Measurements from ENCODE around the gene XRCC5.
"Not testable (repeated sequence)": the region's sequence is repeated elsewhere in the genome, so short reads cannot be mapped to it uniquely, and the experiment has no call there.

Gene XRCC5

DNA sequence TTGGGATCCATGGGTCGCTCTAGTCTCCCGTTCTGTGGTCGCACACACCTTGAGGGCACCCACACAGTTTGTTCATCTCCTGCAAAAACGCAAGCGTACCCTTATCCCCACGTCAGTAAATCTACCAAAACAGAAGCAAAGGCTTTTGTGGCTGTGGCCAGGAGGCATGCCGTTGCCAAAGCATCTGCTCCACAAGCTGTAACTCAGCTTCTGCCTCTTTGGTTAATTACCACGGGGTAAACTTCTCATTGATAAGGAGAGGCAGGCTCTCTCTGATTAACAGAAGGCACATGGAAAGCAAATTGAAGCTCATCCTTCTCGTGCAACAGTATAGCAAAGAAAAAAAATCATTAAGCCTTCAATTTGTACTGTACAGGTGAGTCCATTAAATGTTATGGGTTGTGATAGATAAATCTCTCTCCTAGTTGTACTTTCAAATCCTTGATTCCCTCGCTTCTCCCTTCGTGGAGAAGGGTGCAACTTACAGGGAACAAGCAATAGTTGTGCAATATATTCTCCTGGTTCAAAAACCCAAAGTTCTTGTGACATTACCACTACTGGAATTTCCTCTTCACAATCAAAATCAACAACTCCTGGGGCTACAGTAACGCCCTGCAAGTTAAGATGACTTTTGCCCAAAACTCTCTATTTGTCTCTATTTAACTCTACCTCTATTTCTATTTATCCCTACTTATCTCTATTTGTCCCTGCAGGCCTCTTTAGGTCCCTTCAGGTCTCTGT lies 37.9 kb upstream of the XRCC5 start:
- Histone ChIP-seq H3K36me3 (ENCODE audit: insufficient read depth, insufficient read length, low read length) (peaks cover 17% of the 10 kb centered on the region), H3K9ac (ENCODE audit: insufficient read length, low read depth) (no peak overlapping the region), H3K4me1 (ENCODE audit: insufficient read depth, insufficient read length) (no peaks in the 10 kb centered on the region), H3K27me3 (ENCODE audit: insufficient read depth, insufficient read length) (no peaks in the 10 kb centered on the region), H3K9me3 (ENCODE audit: insufficient read depth, low read length) (no peaks in the 10 kb centered on the region), H3K4me3 (ENCODE audit: insufficient read length, low read depth) (no peak overlapping the region)
- DNase-seq (ENCODE audit: low read depth, low spot score) = no peak
- TF ChIP-seq SUZ12 (IDR thresholded peaks at IDR 0.05; ENCODE audit: extremely low read depth, insufficient read depth, insufficient read length) = no peak
- no peak for TF ChIP-seq ZNF274 (IDR thresholded peaks at IDR 0.05; ENCODE audit: low read depth, low read length)
- no peak for TF ChIP-seq YY1 (IDR thresholded peaks at IDR 0.05; ENCODE audit: insufficient read depth, insufficient read length)

DNA sequence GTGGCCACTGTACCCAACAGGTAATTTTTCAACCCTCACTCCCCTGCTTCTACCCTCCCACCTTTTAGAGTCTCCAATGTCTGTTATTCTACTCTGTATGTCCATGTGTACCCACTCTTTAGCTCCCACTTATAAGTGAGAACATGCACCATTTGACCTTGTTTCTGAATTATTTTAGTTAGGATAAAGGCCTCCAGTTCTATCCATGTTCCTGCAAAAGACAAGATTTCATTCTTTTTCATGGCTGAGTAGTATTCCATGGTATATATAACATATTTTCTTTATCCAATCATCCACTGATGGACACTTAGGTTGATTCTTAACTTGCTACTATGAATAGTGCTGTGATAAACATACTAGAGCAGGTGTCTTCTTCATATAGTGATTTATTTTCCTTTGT lies 36.7 kb upstream of the XRCC5 start:
- Histone ChIP-seq H3K27me3 (ENCODE audit: insufficient read depth, insufficient read length) (no peaks in the 10 kb centered on the region), H3K4me1 (ENCODE audit: insufficient read depth, insufficient read length) (no peaks in the 10 kb centered on the region), H3K9me3 (ENCODE audit: insufficient read depth, low read length) (no peaks in the 10 kb centered on the region), H3K4me3 (ENCODE audit: insufficient read length, low read depth) (no peak overlapping the region), H3K9ac (ENCODE audit: insufficient read length, low read depth) (no peak overlapping the region), H3K36me3 (ENCODE audit: insufficient read depth, insufficient read length, low read length) (peaks cover 18% of the 10 kb centered on the region)
- no peak for DNase-seq (ENCODE audit: low read depth, low spot score)
- TF ChIP-seq YY1 (IDR thresholded peaks at IDR 0.05; ENCODE audit: insufficient read depth, insufficient read length) (no peak), SUZ12 (IDR thresholded peaks at IDR 0.05; ENCODE audit: extremely low read depth, insufficient read depth, insufficient read length) (no peak), ZNF274 (IDR thresholded peaks at IDR 0.05; ENCODE audit: low read depth, low read length) (no peak)

DNA sequence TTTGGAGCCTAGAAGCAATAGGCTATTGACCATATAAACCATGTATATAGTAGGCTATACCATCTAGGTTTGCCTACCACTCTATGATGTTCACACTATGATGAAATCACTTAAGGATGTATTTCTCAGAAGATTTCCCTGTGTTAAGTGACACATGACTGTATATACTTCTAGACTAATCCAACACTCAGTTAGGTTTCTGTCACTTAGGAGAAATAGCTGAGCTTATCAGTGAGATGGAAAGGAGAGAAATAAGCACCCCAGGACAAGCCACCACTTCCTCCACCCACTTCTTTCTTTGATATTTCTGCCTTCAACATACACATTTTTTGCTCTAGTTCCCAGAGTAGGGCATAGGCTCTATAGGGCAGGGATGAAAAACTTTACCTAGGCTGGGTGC lies 35.4 kb upstream of the XRCC5 start:
- H3K4me3 ChIP-seq (ENCODE audit: insufficient read length, low read depth) = no peak overlapping the region
- no peaks in the 10 kb centered on the region for H3K4me1 ChIP-seq (ENCODE audit: insufficient read depth, insufficient read length)
- H3K27me3 ChIP-seq (ENCODE audit: insufficient read depth, insufficient read length) = no peaks in the 10 kb centered on the region
- no peaks in the 10 kb centered on the region for H3K9me3 ChIP-seq (ENCODE audit: insufficient read depth, low read length)
- no peak for TF ChIP-seq SUZ12 (IDR thresholded peaks at IDR 0.05; ENCODE audit: extremely low read depth, insufficient read depth, insufficient read length)
- no peak for TF ChIP-seq ZNF274 (IDR thresholded peaks at IDR 0.05; ENCODE audit: low read depth, low read length)
- no peak for TF ChIP-seq YY1 (IDR thresholded peaks at IDR 0.05; ENCODE audit: insufficient read depth, insufficient read length)
- H3K9ac ChIP-seq (ENCODE audit: insufficient read length, low read depth) = no peak overlapping the region
- peaks cover 18% of the 10 kb centered on the region for H3K36me3 ChIP-seq (ENCODE audit: insufficient read depth, insufficient read length, low read length)
- DNase-seq (ENCODE audit: low read depth, low spot score) = no peak

DNA sequence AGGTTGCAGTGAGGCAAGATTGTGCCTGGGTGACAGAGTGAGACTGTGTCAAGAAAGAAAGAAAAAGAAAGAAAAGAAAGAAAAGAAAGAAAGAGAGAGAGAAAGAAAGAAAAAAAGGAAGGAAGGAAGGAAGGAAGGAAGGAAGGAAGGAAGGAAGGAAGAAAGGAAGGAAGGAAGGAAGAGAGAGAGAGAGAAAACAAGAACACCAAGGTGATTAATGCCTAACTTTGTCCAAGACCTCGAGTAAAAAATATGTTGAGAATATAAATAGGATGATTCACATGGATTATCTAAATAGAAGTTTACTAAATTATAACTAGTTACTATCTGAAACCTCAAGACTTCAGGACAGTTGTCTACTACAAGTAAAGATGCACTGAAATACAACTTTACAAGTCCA lies 34.8 kb upstream of the XRCC5 start:
- no peaks in the 10 kb centered on the region for H3K9me3 ChIP-seq (ENCODE audit: insufficient read depth, low read length)
- H3K27me3 ChIP-seq (ENCODE audit: insufficient read depth, insufficient read length) = no peaks in the 10 kb centered on the region
- no peak overlapping the region for H3K9ac ChIP-seq (ENCODE audit: insufficient read length, low read depth)
- no peak overlapping the region for H3K4me3 ChIP-seq (ENCODE audit: insufficient read length, low read depth)
- peaks cover 18% of the 10 kb centered on the region for H3K36me3 ChIP-seq (ENCODE audit: insufficient read depth, insufficient read length, low read length)
- no peaks in the 10 kb centered on the region for H3K4me1 ChIP-seq (ENCODE audit: insufficient read depth, insufficient read length)
- TF ChIP-seq YY1 (IDR thresholded peaks at IDR 0.05; ENCODE audit: insufficient read depth, insufficient read length) (no peak), ZNF274 (IDR thresholded peaks at IDR 0.05; ENCODE audit: low read depth, low read length) (no peak), SUZ12 (IDR thresholded peaks at IDR 0.05; ENCODE audit: extremely low read depth, insufficient read depth, insufficient read length) (no peak)
- no peak for DNase-seq (ENCODE audit: low read depth, low spot score)

DNA sequence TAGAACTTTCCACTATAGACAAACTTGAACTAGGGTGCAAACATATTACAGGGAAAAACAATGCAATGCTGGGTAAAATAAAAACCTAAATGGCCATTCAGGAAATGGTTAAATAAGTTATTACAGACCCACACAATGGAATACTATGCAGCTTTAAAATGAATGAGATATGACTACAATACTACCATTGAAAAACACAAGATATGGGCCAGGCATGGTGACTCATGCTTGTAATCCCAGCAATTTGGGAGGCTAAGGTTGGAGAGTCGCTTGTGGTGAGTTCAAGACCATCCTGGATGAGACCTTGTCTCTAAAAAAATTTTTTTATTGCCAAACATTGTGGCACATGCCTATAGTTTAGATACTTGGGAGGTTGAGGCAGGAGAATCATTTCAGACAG lies 34.4 kb upstream of the XRCC5 start:
- Histone ChIP-seq H3K9ac (ENCODE audit: insufficient read length, low read depth) (no peak overlapping the region), H3K36me3 (ENCODE audit: insufficient read depth, insufficient read length, low read length) (peaks cover 18% of the 10 kb centered on the region), H3K4me1 (ENCODE audit: insufficient read depth, insufficient read length) (no peaks in the 10 kb centered on the region), H3K9me3 (ENCODE audit: insufficient read depth, low read length) (no peaks in the 10 kb centered on the region), H3K4me3 (ENCODE audit: insufficient read length, low read depth) (no peak overlapping the region), H3K27me3 (ENCODE audit: insufficient read depth, insufficient read length) (no peaks in the 10 kb centered on the region)
- TF ChIP-seq SUZ12 (IDR thresholded peaks at IDR 0.05; ENCODE audit: extremely low read depth, insufficient read depth, insufficient read length) (no peak), YY1 (IDR thresholded peaks at IDR 0.05; ENCODE audit: insufficient read depth, insufficient read length) (no peak), ZNF274 (IDR thresholded peaks at IDR 0.05; ENCODE audit: low read depth, low read length) (no peak)
- no peak for DNase-seq (ENCODE audit: low read depth, low spot score)

DNA sequence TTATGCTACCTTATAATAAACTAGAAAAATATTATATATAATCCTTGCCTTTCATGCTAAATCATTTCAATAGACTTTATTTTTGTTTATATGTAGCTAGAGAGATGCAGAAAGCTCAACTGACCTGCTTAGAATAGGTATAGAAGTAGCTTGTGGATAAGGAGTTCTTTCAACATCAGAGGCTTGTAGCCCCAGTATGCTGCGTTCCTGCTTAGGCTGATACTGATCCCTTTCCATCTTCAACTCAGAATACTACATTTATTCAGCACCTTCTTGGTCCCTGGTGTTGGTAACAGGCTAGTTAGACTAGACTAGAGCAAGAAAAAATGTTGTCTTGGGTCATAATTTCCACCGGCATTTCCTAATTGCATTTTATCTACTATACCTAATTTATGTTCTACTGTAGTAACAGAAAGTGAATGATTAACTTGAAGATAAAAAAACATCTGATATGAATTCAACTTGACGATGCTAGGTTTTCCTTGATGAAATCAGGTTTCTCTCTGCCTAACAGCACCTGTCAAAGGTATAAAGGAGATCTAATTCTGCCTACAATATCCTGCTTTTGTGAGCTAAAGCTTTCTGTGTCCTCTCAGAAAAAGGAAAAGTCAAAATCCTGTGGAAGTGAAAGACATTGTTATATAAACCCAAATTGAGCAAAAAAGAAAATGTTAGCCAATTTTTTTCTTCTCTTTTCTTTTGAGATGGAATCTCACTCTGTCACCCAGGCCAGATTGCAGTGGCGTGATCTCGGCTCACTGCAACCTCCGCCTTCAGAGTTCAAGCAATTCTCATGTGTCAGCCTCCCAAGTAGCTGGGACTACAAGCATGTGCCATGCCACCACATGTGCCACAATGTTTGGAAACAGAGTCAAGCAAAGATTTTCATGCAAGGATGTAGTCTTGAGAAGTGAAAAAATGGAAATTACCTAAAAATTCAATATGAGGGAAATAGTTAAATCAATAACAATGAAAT lies 33.4 kb upstream of the XRCC5 start:
- Histone ChIP-seq H3K9me3 (ENCODE audit: insufficient read depth, low read length) (no peaks in the 10 kb centered on the region), H3K27me3 (ENCODE audit: insufficient read depth, insufficient read length) (no peaks in the 10 kb centered on the region), H3K36me3 (ENCODE audit: insufficient read depth, insufficient read length, low read length) (peaks cover 18% of the 10 kb centered on the region), H3K9ac (ENCODE audit: insufficient read length, low read depth) (no peak overlapping the region), H3K4me1 (ENCODE audit: insufficient read depth, insufficient read length) (no peaks in the 10 kb centered on the region), H3K4me3 (ENCODE audit: insufficient read length, low read depth) (no peak overlapping the region)
- TF ChIP-seq SUZ12 (IDR thresholded peaks at IDR 0.05; ENCODE audit: extremely low read depth, insufficient read depth, insufficient read length) = no peak
- TF ChIP-seq YY1 (IDR thresholded peaks at IDR 0.05; ENCODE audit: insufficient read depth, insufficient read length) = no peak
- TF ChIP-seq ZNF274 (IDR thresholded peaks at IDR 0.05; ENCODE audit: low read depth, low read length) = no peak
- DNase-seq (ENCODE audit: low read depth, low spot score) = no peak

DNA sequence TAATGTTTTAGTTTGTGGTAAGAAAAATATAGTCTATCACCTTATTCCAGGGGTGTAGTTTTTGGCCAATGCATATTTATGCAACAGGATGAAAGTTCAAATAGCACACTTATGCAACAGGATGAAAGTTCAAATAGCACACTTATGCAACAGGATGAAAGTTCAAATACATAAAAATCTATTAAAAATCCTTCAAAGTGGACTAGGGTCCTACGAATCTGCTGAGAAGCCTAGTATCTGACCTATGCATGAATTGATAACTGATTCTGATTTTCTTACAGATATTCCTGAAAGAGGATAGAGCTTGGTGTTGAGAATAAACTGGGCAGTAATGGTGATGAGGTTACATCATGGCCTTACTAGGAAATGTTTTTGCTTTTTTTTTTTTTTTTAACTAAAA lies 30.4 kb upstream of the XRCC5 start:
- DNase-seq (ENCODE audit: low read depth, low spot score) = no peak
- H3K27me3 ChIP-seq (ENCODE audit: insufficient read depth, insufficient read length) = peaks cover 4% of the 10 kb centered on the region
- H3K4me1 ChIP-seq (ENCODE audit: insufficient read depth, insufficient read length) = peaks cover 4% of the 10 kb centered on the region
- H3K9me3 ChIP-seq (ENCODE audit: insufficient read depth, low read length) = no peaks in the 10 kb centered on the region
- H3K36me3 ChIP-seq (ENCODE audit: insufficient read depth, insufficient read length, low read length) = peaks cover 18% of the 10 kb centered on the region
- no peak overlapping the region for H3K9ac ChIP-seq (ENCODE audit: insufficient read length, low read depth)
- TF ChIP-seq ZNF274 (IDR thresholded peaks at IDR 0.05; ENCODE audit: low read depth, low read length) (no peak), YY1 (IDR thresholded peaks at IDR 0.05; ENCODE audit: insufficient read depth, insufficient read length) (no peak), SUZ12 (IDR thresholded peaks at IDR 0.05; ENCODE audit: extremely low read depth, insufficient read depth, insufficient read length) (no peak)
- H3K4me3 ChIP-seq (ENCODE audit: insufficient read length, low read depth) = no peak overlapping the region

DNA sequence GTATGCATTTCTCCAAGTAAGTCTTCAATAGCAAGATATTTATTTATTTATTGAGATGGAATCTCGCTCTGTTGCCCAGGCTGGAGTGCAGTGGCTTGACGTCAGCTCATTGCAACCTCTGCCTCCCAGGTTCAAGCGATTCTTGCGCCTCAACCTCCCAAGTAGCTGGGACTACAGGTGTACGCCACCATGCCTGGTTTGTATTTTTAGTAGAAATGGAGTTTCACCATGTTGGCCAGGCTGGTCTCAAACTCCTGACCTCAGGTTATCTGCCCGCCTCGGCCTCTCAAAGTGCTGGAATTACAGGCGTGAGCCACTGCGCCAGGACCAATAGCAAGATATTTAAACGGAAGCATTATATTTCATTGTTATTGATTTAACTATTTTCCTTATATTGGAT lies 29.1 kb upstream of the XRCC5 start:
- DNase-seq (ENCODE audit: low read depth, low spot score); H3K4me1 ChIP-seq (ENCODE audit: insufficient read depth, insufficient read length); H3K4me3 ChIP-seq (ENCODE audit: insufficient read length, low read depth); H3K27me3 ChIP-seq (ENCODE audit: insufficient read depth, insufficient read length); H3K36me3 ChIP-seq (ENCODE audit: insufficient read depth, insufficient read length, low read length); H3K9me3 ChIP-seq (ENCODE audit: insufficient read depth, low read length); H3K9ac ChIP-seq (ENCODE audit: insufficient read length, low read depth): not testable (repeated sequence)
